ENCODE measurements around the gene PDZRN4.
"Not testable (repeated sequence)": the region's sequence is repeated elsewhere in the genome, so short reads cannot be mapped to it uniquely, and the experiment has no call there.

The PDZRN4 gene

GRCh38 chr12:41271489-41271888 is 83.4 kb downstream of the PDZRN4 start:
- no peak for DNase-seq (ENCODE audit: low read depth, low spot score)
- no peak overlapping the region for H3K4me3 ChIP-seq (ENCODE audit: low read length)

- no peak overlapping the region for H3K4me3 ChIP-seq (ENCODE audit: low read length)
- DNase-seq (ENCODE audit: low read depth, low spot score), result no peak
Measured at GRCh38 chr12:41274643-41275042, 86.5 kb downstream of the PDZRN4 start.

GRCh38 chr12:41277100-41277945 is 89.2 kb downstream of the PDZRN4 start:
- peak; percentile 29 for DNase-seq (ENCODE audit: low read depth, low spot score)
- H3K4me3 ChIP-seq (ENCODE audit: low read length), result no peak overlapping the region

DNA sequence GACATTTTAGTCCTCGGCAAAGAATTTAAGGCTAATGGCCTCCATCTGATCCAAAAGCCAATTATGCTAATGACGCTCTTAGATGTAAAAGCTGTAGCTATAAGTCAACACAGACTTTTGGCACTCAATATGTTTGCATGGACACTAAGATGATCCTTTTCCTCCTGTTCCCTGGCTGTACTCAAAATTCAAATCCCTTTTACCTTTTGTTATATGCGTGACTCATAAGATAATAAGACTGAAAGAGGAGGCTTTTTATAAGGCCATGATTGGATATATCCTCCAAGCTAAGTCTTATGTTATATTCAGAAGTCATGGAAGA is 89.8 kb downstream of the PDZRN4 start:
- DNase-seq (ENCODE audit: low read depth, low spot score), result no peak
- no peak overlapping the region for H3K4me3 ChIP-seq (ENCODE audit: low read length)

- DNase-seq (ENCODE audit: low read depth, low spot score); H3K4me3 ChIP-seq (ENCODE audit: low read length): not testable (repeated sequence)
Measured at GRCh38 chr12:41280341-41281095, 92.4 kb downstream of the PDZRN4 start.

DNA sequence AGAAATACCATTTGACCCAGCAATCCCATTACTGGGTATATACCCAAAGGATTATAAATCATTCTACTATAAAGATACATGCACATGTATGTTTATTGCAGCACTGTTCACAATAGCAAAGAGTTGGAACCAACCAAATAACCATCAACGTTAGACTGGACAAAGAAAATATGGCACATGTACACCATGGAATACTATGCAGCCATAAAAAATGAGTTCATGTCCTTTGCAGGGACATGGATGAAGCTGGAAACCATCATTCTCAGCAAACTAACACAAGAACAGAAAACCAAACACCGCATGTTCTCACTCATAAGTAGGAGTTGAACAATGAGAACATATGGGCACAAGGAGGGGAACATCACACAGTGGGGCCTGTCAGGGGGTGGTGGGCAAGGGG is 97.3 kb downstream of the PDZRN4 start:
- not testable (repeated sequence) for DNase-seq (ENCODE audit: low read depth, low spot score); H3K4me3 ChIP-seq (ENCODE audit: low read length)

- no peak overlapping the region for H3K4me3 ChIP-seq (ENCODE audit: low read length)
- no peak for DNase-seq (ENCODE audit: low read depth, low spot score)
Measured at GRCh38 chr12:41286426-41286825, 98.3 kb downstream of the PDZRN4 start.

DNA sequence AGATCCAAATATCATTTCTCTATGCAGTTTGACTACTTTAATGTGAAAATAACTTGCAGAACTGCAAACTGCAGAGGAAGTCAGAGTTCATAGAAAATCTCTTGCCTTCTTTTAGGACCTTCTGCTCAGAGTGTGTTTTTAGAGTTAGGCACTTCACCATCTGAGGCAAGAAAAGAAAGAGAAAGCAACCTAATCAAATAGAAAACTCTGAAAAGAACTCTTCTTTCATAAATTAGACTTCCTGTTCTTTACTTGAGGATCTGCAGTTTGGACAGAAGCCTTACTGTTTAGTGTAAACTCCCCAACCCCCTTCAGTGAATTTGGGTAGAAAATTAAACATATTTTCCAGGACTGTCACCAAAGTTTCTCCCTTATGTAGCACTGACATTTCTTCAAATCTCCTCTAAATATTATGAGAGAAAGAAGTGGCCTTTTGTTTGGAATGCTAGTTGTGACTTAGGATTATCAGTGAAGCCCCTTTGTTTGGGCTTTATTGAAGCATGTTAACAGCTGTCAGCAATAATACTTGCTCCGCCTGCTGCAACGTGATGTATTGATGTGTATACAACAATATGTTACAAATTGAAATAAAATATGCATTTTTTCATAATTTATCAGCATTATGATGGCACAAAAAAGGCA is 99.5 kb downstream of the PDZRN4 start:
- DNase-seq (ENCODE audit: low read depth, low spot score), result no peak
- H3K4me3 ChIP-seq (ENCODE audit: low read length), result no peak overlapping the region

- H3K4me3 ChIP-seq (ENCODE audit: low read length), result no peak overlapping the region
- DNase-seq (ENCODE audit: low read depth, low spot score), result no peak
Measured at GRCh38 chr12:41288142-41288811, 100.2 kb downstream of the PDZRN4 start.

- DNase-seq (ENCODE audit: low read depth, low spot score), result no peak
- H3K4me3 ChIP-seq (ENCODE audit: low read length), result no peak overlapping the region
Measured at GRCh38 chr12:41289501-41289900, 101.4 kb downstream of the PDZRN4 start.

DNA sequence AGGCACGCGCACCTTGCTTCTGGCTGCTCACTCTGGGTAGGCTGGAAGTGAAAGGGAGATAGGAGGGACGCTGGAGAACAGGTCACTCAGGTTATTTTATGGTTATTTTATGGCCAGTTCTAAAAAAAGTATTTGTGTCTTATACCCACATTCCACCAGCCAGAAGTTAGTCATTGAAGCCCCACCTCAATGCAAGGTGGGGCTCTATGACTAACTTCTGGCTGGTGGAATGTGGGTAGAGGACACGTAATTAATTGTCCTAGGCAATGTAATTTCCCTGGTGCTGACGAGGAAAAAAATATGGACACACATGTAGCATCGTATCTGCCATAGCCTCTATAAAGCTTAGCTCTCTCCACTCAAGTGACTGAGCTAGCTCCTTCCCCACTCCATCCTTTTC is 104.9 kb downstream of the PDZRN4 start:
- no peak overlapping the region for H3K4me3 ChIP-seq (ENCODE audit: low read length)
- no peak for DNase-seq (ENCODE audit: low read depth, low spot score)

DNA sequence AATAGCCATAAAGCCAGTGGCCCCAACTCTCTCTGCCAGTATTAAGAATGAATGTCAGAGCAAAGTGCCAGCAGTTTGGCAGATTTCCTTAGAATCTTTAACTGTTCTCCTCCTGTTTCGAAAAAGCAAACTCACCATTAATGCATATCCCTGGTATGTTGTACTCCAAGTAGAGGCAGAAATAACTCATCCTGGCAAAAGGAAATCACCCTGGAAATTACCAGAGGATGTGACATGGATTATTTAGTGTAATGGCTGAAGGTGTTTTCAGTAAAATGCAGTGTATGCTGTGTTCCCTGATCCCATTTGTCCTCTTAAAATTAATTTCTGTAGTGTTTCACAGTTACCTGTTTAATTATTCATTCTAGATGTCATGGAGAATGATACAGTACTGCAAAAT is 105.3 kb downstream of the PDZRN4 start:
- DNase-seq (ENCODE audit: low read depth, low spot score), result no peak
- H3K4me3 ChIP-seq (ENCODE audit: low read length), result no peak overlapping the region

GRCh38 chr12:41302979-41303403 is 114.9 kb downstream of the PDZRN4 start:
- no peak overlapping the region for H3K4me3 ChIP-seq (ENCODE audit: low read length)
- DNase-seq (ENCODE audit: low read depth, low spot score), result no peak

- no peak overlapping the region for H3K4me3 ChIP-seq (ENCODE audit: low read length)
- DNase-seq (ENCODE audit: low read depth, low spot score), result no peak
Measured at GRCh38 chr12:41304526-41304925, 116.4 kb downstream of the PDZRN4 start.

- DNase-seq (ENCODE audit: low read depth, low spot score), result no peak
Measured at GRCh38 chr12:41310367-41310766, 122.2 kb downstream of the PDZRN4 start.

DNA sequence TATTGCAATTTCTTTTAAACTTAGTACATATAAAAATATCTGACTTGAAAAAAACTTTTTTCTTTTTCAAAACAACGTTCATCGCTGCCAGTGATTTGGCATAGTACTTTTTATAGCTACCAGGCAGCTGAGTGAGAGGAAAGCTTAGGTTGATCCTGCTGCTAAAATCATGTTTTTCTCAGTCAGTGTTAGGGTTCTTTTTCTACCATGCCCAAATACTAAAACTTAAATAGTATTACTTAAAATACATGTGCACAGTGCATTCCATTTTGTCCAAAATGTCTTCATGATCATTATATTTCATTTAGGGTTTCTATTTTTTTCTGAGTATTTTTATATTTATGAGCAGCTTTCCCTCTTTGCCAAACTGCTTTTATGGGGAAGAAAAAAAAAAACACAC is 123.8 kb downstream of the PDZRN4 start:
- no peak for DNase-seq (ENCODE audit: low read depth, low spot score)
- no peak overlapping the region for H3K4me3 ChIP-seq (ENCODE audit: low read length)

More at GRCh38 chr12:41310367-41310766, 122.2 kb downstream of the PDZRN4 start:
- no peak overlapping the region for H3K4me3 ChIP-seq (ENCODE audit: low read length)

- not testable (repeated sequence) for H3K4me3 ChIP-seq (ENCODE audit: low read length); DNase-seq (ENCODE audit: low read depth, low spot score)
Measured at GRCh38 chr12:41312451-41312850, 124.3 kb downstream of the PDZRN4 start.

DNA sequence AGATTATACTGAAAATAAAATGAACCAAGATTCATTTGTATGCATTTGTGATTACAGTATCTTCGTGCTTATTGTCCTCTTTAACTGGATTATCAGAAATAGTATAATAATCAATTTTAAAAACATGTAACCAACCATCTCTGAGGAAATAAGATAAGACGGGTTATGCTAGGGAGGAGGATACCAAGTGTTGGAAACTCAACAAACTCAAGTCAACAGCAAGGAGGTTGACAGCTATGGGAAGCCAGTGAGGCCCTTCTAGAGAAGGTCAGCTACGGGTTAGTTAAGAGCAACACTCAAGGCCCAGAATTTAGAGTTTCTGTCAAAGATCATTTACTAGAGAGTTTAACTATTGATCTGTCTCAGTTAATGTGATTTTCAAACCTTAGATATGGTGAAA is 137.2 kb downstream of the PDZRN4 start:
- DNase-seq (ENCODE audit: low read depth, low spot score), result no peak
- no peak overlapping the region for H3K4me3 ChIP-seq (ENCODE audit: low read length)

GRCh38 chr12:41327096-41327895 is 139.2 kb downstream of the PDZRN4 start:
- DNase-seq (ENCODE audit: low read depth, low spot score), result no peak
- no peak overlapping the region for H3K4me3 ChIP-seq (ENCODE audit: low read length)

Measured in Jurkat, Clone E6-1 (cell line).